Endodermal cell (in vitro differentiated cells): ENCODE measurements around the gene MSANTD3. TPM values are rescaled to one million over a fixed set of nuclear protein-coding genes. Genes with fewer than 3 reads are reported as not detected.

Experiments used
- DNase-seq: peaks from one replicate; pipeline ENCODE4 v3.0.0-alpha.2; 2017
- H3K27ac ChIP-seq: 2 replicates; pipeline ENCODE4 v1.5.1; 2013; ENCODE audit warnings: mild to moderate bottlenecking, low read depth, low read length, moderate library complexity
- H3K27me3 ChIP-seq: 2 replicates; pipeline ENCODE4 v1.6.1; 2013; ENCODE audit warnings: mild to moderate bottlenecking, low read length, moderate library complexity; ENCODE audit not compliant: insufficient read depth, control insufficient read depth, poor library complexity, severe bottlenecking
- H3K36me3 ChIP-seq: 2 replicates; pipeline ENCODE4 v1.7.0; 2013; ENCODE audit warnings: mild to moderate bottlenecking, low read length, moderate library complexity; ENCODE audit not compliant: control insufficient read depth, insufficient read depth
- H3K4me1 ChIP-seq: one replicate; pipeline ENCODE4 v1.7.0; 2013; ENCODE audit warnings: low read length; ENCODE audit not compliant: control insufficient read depth, insufficient read depth
- H3K4me3 ChIP-seq: 2 replicates; pipeline ENCODE4 v1.5.1; 2013; ENCODE audit warnings: mild to moderate bottlenecking, low read length, moderate library complexity
- H3K9ac ChIP-seq: 2 replicates; pipeline ENCODE4 v1.6.1; 2013; ENCODE audit warnings: mild to moderate bottlenecking, low read length, moderate library complexity; ENCODE audit not compliant: poor library complexity, severe bottlenecking; ENCODE audit errors: extremely low read depth
- H3K9me3 ChIP-seq: 2 replicates; pipeline ENCODE4 v1.6.1; 2013; ENCODE audit warnings: mild to moderate bottlenecking, low read length, moderate library complexity; ENCODE audit not compliant: control insufficient read depth
- H3K27ac Mint-ChIP-seq: 2 replicates; pipeline ENCODE4 v1.8.0; 2020; ENCODE audit warnings: mixed read lengths
- H3K27me3 Mint-ChIP-seq: 2 replicates; pipeline ENCODE4 v1.8.0; 2021; ENCODE audit warnings: mild to moderate bottlenecking, mixed read lengths; ENCODE audit not compliant: insufficient read depth
- H3K36me3 Mint-ChIP-seq: 2 replicates; pipeline ENCODE4 v1.8.0; 2020; ENCODE audit warnings: low read depth, mixed read lengths
- H3K4me1 Mint-ChIP-seq: 2 replicates; pipeline ENCODE4 v1.8.0; 2020; ENCODE audit warnings: mixed read lengths
- H3K4me3 Mint-ChIP-seq: 2 replicates; pipeline ENCODE4 v1.8.0; 2020; ENCODE audit warnings: mild to moderate bottlenecking, moderate library complexity, mixed read lengths
- H3K9me3 Mint-ChIP-seq: 2 replicates; pipeline ENCODE4 v1.8.0; 2020; ENCODE audit warnings: mild to moderate bottlenecking, mixed read lengths
- WGBS, 2 experiments: methylation state at CpG; one replicate each; pipeline versions ENCODE4 v1.1.5 to v1.1.7; 2013; ENCODE audit warnings: missing lambda C conversion rate in 2 of 2, mixed read lengths in 1 of 2; ENCODE audit not compliant: insufficient coverage in 1 of 2, insufficient read length in 1 of 2; 5-methylcytosine and 5-hydroxymethylcytosine counted together
- total RNA-seq, 2 donors: library from RNA; stranded (reverse); fragmentation: NEBNext Ultra II Directional in 1 of 2; extraction: Animal tissue kit (Norgen Biotek cat#: 25700) in 1 of 2; gene quantifications; 2 replicates in 1 of 2; 3 replicates in 1 of 2; pipeline ENCODE4 v1.2.1, GENCODE V29; 2021
- TF ChIP-seq, protein P1 (sequence below): fragments of 200-600 bp; sonication (generic); conservative IDR thresholded peaks from 2 replicates; pipeline ENCODE4 v1.5.0; 2021; ENCODE audit warnings: antibody characterized with exemption, mild to moderate bottlenecking

MSANTD3 gene
- total RNA-seq, 2 donors from 2014 or later = 29.8 to 32.2 TPM

- Histone ChIP-seq H3K27me3 (no peaks in the 10 kb centered on the region), H3K4me1 (no peaks in the 10 kb centered on the region), H3K9ac (no peak overlapping the region), H3K36me3 (no peaks in the 10 kb centered on the region), H3K27ac (peak overlapping the region; percentile 2), H3K4me3 (no peak overlapping the region), H3K9me3 (no peaks in the 10 kb centered on the region)
- H3K27ac Mint-ChIP-seq = no peak overlapping the region
- H3K4me3 Mint-ChIP-seq = no peak overlapping the region
- peaks cover 3% of the 10 kb centered on the region for H3K36me3 Mint-ChIP-seq
- no peaks in the 10 kb centered on the region for H3K9me3 Mint-ChIP-seq
- WGBS, 2 experiments = 82 to 100% methylated on average over 1 to 2 of the region's 2 CpGs
- peaks cover 39% of the 10 kb centered on the region for H3K4me1 Mint-ChIP-seq
- TF ChIP-seq, protein P1, sequence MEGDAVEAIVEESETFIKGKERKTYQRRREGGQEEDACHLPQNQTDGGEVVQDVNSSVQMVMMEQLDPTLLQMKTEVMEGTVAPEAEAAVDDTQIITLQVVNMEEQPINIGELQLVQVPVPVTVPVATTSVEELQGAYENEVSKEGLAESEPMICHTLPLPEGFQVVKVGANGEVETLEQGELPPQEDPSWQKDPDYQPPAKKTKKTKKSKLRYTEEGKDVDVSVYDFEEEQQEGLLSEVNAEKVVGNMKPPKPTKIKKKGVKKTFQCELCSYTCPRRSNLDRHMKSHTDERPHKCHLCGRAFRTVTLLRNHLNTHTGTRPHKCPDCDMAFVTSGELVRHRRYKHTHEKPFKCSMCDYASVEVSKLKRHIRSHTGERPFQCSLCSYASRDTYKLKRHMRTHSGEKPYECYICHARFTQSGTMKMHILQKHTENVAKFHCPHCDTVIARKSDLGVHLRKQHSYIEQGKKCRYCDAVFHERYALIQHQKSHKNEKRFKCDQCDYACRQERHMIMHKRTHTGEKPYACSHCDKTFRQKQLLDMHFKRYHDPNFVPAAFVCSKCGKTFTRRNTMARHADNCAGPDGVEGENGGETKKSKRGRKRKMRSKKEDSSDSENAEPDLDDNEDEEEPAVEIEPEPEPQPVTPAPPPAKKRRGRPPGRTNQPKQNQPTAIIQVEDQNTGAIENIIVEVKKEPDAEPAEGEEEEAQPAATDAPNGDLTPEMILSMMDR = no peak
- no peaks in the 10 kb centered on the region for H3K27me3 Mint-ChIP-seq
- no peak for DNase-seq
These were observed 66.0 kb downstream of the MSANTD3 start for GRCh38 chr9:100492952-100493351.

GRCh38 chr9:100498592-100498991 lies 71.6 kb downstream of the MSANTD3 start:
- Histone ChIP-seq H3K9ac (no peak overlapping the region), H3K9me3 (no peaks in the 10 kb centered on the region), H3K27ac (no peak overlapping the region), H3K36me3 (peaks cover 21% of the 10 kb centered on the region), H3K4me1 (no peaks in the 10 kb centered on the region), H3K27me3 (no peaks in the 10 kb centered on the region), H3K4me3 (no peak overlapping the region)
- no peak for DNase-seq
- H3K36me3 Mint-ChIP-seq = peaks cover 21% of the 10 kb centered on the region
- WGBS, 2 experiments = 88% methylated on average over 4 of the region's 5 CpGs; no CpG with 5 or more reads in 1 of the 2 experiments
- TF ChIP-seq, protein P1 = no peak
- no peaks in the 10 kb centered on the region for H3K27me3 Mint-ChIP-seq
- H3K27ac Mint-ChIP-seq = peak overlapping the region; percentile 57
- no peaks in the 10 kb centered on the region for H3K9me3 Mint-ChIP-seq
- H3K4me1 Mint-ChIP-seq = peaks cover 21% of the 10 kb centered on the region
- no peak overlapping the region for H3K4me3 Mint-ChIP-seq

DNA sequence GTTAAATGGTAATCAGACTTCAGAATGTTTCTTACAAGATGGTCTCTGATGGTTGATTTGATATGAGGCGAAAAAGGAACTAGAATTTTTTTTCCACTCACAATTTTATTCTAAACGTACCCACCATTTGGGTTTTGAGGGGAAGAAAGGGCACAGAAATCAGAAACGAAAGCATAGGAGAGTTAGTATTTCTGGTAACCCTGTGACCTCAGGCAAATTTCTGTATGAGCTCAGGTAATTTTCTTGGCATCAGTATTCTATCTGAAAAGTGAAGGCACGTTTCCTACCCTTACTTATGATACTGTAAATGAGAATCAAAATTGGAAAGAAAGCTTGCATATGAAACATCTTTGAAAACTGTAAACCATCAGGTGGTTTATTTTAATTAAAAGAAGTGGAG lies 72.5 kb downstream of the MSANTD3 start:
- H3K4me1 ChIP-seq = no peaks in the 10 kb centered on the region
- no peaks in the 10 kb centered on the region for H3K9me3 Mint-ChIP-seq
- no peaks in the 10 kb centered on the region for H3K27me3 ChIP-seq
- H3K36me3 Mint-ChIP-seq = peaks cover 29% of the 10 kb centered on the region
- no peak overlapping the region for H3K27ac ChIP-seq
- no peaks in the 10 kb centered on the region for H3K9me3 ChIP-seq
- H3K4me1 Mint-ChIP-seq = peaks cover 19% of the 10 kb centered on the region
- H3K36me3 ChIP-seq = peaks cover 30% of the 10 kb centered on the region
- no peak overlapping the region for H3K27ac Mint-ChIP-seq
- DNase-seq = no peak
- no peak overlapping the region for H3K9ac ChIP-seq
- no peaks in the 10 kb centered on the region for H3K27me3 Mint-ChIP-seq
- 80 to 90% methylated on average over 1 to 3 of the region's 4 CpGs for WGBS, 2 experiments
- TF ChIP-seq, protein P1 = no peak
- H3K4me3 ChIP-seq = no peak overlapping the region
- H3K4me3 Mint-ChIP-seq = no peak overlapping the region
